Activated CD8-positive, alpha-beta memory T cell treated with anti-CD3 and anti-CD28 coated beads for 4 hours (primary cell): Measurements from ENCODE around the gene ZSWIM3.

Source experiments
- DNase-seq, 2 donors: peaks; one replicate each; pipeline ENCODE4 v3.0.0-alpha.2; 2020; ENCODE audit warnings: low read depth in 2 of 2

ZSWIM3 gene

GRCh38 chr20:45909336-45909808, 52.0 kb downstream of the ZSWIM3 start:
- no peak for DNase-seq

DNA sequence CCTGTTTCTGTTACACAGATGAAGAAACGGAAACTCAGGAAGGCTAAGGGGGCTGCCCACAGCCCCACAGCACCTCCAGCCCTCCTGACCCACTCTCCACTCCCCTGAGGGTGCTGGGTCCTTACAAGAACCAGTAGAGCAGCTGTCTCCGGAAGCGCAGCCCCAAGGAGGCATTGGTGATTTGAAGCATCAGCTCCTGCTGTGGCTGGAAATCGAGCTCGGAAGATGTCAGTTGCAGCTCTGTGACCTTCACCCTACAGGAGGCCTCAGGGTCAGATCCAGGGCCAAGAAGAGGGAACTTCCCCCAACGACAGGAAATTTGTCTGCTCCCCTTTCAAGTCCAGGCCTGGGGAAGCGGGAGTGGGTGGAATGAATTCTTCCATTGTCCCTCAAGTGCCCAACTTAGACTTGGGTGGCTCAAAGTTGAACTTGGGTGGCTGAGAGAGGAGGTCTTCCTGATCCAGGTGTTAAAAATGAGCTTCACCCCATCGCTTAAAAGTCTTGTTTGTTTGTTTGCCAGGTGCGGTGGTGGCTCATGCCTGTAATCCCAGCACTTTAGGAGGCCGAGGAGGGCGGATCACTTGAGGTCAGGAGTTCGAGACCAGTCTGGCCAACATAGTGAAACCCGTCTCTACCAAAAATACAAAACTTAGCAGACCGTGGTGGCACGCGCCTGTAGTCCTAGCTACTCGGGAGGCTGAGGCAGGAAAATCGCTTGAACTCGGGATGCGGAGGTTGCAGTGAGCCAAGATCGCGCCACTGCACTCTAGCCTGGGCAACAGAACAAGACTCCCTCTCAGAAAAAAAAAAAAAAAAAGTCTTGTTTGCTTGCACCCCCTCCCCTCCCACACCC, 52.6 kb downstream of the ZSWIM3 start:
- DNase-seq: no peak

DNA sequence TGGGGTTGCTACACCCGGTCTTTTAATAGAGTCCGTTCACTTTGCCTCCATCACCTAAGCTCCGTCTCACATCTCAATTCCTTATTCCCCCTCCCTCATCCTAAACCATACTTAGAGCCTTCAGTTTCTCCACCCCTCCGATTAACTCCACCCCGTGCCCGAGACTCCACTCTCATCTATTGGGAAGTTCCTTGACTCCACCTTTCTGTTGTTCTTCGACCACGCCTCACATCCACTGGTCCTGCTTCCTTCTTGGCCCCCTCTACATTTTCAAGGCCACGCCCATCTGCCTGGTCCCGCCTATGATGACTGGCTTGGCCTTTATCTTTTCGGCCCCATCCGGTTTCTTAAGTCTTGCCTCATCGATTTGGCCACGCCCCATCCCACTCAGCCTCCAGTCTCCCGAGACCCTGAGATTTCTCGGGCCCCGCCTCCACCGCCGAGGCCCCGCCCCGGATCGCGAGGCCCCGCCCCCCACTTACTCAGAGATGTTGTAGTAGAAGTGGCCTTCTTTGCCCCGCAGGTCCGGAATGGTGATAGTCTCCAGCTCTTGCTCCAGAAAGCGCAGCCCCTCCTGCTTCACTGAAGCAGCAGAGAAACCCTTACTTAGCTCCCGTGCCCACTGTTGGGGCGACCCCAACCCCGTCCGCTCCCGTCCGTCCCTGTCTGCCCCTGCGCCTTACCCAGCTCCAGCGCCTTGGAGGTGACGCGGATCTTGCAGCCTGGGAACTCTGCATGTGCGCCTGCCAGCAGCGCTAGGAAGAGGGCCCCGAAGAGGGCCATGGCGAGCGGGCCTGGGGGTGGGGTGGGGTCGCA, 53.5 kb downstream of the ZSWIM3 start:
- DNase-seq: peak; percentile 86 to 89

GRCh38 chr20:45911486-45912343, 54.3 kb downstream of the ZSWIM3 start, which contains the start of gene PLTP:
Gene PLTP, minus strand, starts transcription at chr20:45912155. Its CDS starts 703 bp downstream, at chr20:45911452.
- DNase-seq: no peak

DNA sequence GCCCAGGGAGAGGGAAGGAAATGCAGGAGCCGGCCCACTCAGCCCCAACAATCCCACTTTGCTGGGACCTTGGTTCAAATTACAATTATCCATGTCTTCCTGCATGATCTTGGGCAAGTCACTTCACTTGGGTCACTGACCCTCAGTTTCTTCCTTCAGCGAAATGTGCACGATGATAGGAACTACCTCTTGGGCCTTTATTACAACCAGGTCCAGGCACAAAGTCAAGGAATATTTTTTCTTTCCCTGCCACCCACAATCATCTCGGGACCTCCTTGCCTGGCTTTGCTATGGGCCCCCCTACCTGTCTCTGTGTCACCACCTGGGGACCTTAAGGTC, 54.9 kb downstream of the ZSWIM3 start:
- DNase-seq: no peak

GRCh38 chr20:45913116-45913515, 55.7 kb downstream of the ZSWIM3 start:
- no peak for DNase-seq

DNA sequence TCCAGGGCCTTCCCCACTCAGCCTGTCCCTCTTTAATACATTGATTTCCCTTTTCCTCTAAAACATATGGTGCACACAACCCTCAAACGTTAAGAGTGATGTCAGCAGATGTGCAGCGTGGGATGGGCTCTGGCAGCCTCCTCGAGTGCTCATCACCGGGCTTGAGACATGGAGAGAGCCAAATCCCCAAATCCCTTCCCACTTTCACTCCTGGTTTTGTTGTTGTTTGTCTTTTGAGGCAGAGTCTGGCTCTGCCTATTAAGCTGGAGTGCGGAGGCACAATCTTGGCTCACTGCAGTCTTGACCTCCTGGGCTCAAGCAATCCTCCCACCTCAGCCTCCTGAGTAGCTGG, 60.4 kb downstream of the ZSWIM3 start:
- no peak for DNase-seq

DNA sequence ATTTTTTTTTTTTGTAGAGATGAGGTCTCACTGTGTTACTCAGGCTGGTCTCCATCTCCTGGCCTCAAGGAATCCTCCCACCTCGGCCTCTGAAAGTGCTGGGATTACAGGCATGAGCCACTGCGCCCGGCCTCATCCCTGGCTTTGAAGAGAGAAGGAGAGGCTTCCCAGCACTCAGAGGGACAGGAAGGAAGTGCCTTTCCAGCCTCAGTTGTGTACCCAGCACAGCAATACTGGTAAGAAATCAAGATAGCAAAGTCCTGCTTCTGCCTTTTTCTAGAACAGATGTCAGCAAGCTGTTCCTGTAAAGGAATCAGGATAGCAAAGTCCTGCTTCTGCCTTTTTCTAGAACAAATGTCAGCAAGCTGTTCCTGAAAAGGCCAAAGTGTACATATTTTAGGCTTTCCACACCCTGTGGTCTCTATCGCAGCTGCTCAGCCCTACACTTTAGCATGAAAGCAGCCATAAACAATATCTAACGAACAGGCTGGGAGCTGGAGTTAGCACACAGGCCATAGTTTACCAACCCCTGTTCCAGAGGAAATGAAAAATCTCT, 60.8 kb downstream of the ZSWIM3 start:
- no peak for DNase-seq

GRCh38 chr20:45918779-45919537, 61.5 kb downstream of the ZSWIM3 start:
- DNase-seq: no peak

GRCh38 chr20:45919542-45920399, 62.4 kb downstream of the ZSWIM3 start:
- DNase-seq: no peak

DNA sequence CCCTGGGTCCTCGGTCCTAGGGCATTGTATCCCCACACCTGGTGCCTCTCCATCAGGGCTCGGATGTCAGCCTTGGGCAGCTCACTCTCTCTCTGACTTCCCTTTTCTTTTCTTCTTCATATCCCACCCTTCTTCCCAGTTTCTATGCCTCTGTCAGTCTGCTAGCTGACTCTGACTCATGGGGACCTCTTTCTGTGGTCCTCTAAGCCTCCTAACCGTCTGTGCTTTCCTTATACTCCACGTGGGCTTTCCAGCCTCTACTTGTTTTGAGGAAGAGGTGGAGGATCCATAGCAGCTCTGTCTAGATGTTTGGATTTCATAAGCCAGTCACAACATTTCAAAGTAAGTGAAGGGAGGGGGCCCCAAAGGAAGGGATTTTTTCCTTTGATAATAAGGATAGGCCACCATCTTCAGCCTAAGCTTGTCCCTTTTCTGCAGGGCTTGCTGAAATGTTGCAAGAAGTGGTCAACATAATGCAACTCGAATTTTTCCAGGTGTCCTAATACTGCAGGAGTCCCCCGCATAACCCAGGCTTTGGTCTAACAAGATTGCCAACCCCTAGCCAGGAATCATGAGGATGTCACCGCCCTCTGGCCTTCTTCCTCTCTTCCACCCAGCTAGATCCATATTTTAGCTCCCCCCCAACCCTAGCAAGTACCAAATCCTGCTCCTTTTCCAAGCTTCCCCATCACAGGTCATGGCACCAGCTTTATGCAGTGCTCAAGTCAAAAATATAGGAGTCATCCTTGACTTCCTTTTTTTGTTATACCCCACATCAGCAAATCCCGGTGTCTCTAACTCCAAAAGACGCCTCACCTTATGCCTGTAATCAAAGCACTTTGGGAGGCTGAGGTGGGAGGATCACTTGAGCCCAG, 63.3 kb downstream of the ZSWIM3 start:
- DNase-seq: no peak

GRCh38 chr20:45921337-45922189, 64.1 kb downstream of the ZSWIM3 start:
- no peak for DNase-seq

- DNase-seq: no peak
Measured at GRCh38 chr20:45924391-45925261, 67.2 kb downstream of the ZSWIM3 start.

DNA sequence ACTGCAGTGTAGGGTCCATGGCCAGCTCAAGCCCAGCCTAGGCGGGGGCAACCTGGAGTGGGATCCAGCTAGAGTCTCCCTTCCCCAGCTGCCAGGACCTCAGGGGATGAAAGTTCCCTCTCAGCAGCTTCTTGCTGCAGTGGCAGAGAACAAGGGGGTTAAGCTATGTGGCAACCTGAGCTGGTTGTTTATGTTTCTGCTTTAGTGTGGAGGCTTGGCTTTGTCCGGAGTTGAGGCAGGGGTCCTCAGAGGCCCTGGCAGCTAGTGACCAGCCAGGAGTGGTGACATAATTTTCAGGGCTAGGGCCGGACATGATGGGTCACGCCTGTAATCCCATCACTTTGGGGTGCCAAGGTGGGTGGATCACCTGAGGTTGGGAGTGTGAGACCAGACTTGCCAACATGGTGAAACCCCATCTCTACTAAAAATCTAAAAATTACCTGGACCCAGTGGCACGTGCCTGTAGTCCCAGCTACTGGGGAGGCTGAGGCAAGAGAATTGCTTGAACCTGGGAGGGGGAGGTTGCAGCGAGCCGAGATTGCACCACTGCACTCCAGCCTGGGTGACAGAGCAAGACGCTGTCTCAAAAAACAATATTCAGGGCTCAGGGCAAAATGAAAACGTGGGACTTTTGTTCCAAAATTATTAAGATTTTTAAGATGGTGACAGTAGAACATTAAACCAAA, 68.5 kb downstream of the ZSWIM3 start:
- DNase-seq: no peak

DNA sequence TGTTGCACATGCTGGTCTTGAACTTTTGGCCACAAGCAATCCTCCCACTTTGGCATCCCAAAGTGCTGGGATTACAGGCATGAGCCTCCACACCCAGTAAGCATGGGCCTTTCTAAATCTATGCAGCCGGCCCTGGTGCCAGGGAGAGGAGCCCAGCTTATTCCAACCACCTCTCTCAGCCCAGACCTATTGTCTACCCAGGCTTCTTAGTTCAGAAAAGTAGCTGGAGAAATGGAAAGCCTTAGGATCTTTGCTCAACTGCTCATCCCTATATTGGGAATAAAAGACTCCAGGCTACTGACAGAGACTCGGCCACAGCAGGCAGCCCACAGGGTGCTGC, 69.3 kb downstream of the ZSWIM3 start:
- no peak for DNase-seq

DNA sequence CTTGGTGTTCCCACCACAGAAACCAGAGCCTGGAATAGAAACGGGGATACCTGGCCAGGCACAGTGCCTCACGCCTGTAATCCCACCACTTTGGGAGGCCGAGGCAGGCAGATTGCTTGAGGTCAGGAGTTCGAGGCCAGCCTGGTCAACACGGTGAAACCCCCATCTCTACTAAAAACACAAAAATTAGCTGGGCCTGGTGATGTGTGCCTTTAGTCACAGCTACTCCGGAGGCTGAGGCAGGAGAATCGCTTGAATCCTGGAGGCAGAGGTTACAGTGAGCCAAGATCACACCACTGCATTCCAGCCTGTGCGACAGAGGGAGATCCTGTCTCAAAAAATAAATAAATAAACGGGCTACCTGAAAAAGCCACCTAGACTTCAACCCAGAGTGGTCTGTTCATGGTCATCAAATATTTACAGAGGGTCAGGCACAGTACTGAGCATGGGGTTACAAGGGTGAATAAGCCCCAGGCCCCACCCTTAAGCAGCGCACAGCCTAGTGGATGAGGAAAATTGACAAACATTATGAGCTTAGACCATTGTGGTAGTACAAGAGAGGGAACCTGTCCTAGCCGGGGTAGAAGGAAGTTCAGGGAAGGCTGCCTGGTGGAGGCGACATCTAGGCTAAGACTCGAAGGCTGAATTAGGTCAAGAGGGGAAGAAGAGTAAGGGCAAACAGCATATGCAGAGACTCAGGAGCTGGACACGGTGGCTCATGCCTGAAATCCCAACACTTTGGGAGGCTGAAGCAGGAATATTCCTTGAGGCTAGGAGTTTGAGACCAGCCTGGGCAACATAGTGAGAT, 69.9 kb downstream of the ZSWIM3 start:
- DNase-seq: no peak
